ENCODE results near the gene HBG2. TPM values are rescaled to one million over a fixed set of nuclear protein-coding genes. Genes with fewer than 3 reads are reported as not detected.

Gene HBG2
- total and polyA plus RNA-seq, 2 of the 13 experiments (the other 11 are each of a cell fraction or from before 2014, with no cell fraction given), result not detected

GRCh38 chr11:5284637-5285036, 30.1 kb upstream of the HBG2 start:
- in situ Hi-C loops (cut with HindIII; ENCODE audit: extremely low pct_ligation_motif_present, low pct_unique_long_range_greater_than_20kb) (no loop called here), intact Hi-C loops (cut with micrococcal nuclease; ENCODE audit: unreplicated experiment) (no loop called here)
- no TSS peak for BruUV-seq (replicated peaks)
- Histone ChIP-seq H4K20me1 (ENCODE audit: insufficient read depth, low read length) (no peaks in the 10 kb centered on the region), H2AFZ (ENCODE audit: low read length) (no peak overlapping the region), H3K4me2 (ENCODE audit: low read depth, low read length) (no peak overlapping the region), H3K27me3 (ENCODE audit: control insufficient read depth in 1 of 2, insufficient read depth in 2 of 2, low read length in 2 of 2) (no peaks in the 10 kb centered on the region), H3K36me3 (replicated peaks in 1 of 2; ENCODE audit: control insufficient read depth in 1 of 2, insufficient read depth in 2 of 2, low read length in 2 of 2) (no peaks in the 10 kb centered on the region), H3K27ac (ENCODE audit: extremely low read length, insufficient read depth, low read length) (no peak overlapping the region), H3K4me3 (replicated peaks in 1 of 3; ENCODE audit: insufficient read depth in 1 of 3, low read depth in 2 of 3, low read length in 3 of 3) (no peak overlapping the region), H3K4me1 (ENCODE audit: insufficient read depth, low read length) (no peaks in the 10 kb centered on the region), H3K9ac (ENCODE audit: insufficient read depth, low read depth, low read length) (no peak overlapping the region), H3K79me2 (ENCODE audit: insufficient read depth, low read length) (no peaks in the 10 kb centered on the region), H3K9me3 (ENCODE audit: low read length) (no peaks in the 10 kb centered on the region)
- WGBS (ENCODE audit: low lambda C conversion rate), result no CpG with 5 or more reads among the region's 2 CpGs
- ChIA-PET CTCF (ENCODE audit: low intra/inter-chr PET ratio, low total read pairs) (no interaction called here), POLR2A (no interaction called here)
- no peak for DNase-seq (ENCODE audit: low spot score)
- no peak for ATAC-seq
- no peak for FAIRE-seq
- TF ChIP-seq ATF2 (CRISPR knock-in tag; IDR thresholded peaks at IDR 0.05) (no peak), ZNF816 (CRISPR knock-in tag; IDR thresholded peaks at IDR 0.05; ENCODE audit: borderline replicate concordance) (no peak), ESRRA (CRISPR knock-in tag; IDR thresholded peaks at IDR 0.05; ENCODE audit: low read depth) (no peak), ZNF652 (CRISPR knock-in tag; IDR thresholded peaks at IDR 0.05; ENCODE audit: borderline replicate concordance, low read depth) (no peak), ZNF354B (CRISPR knock-in tag; IDR thresholded peaks at IDR 0.05) (no peak), SOX5 (CRISPR knock-in tag; IDR thresholded peaks at IDR 0.05; ENCODE audit: borderline replicate concordance) (no peak), CHCHD3 (CRISPR knock-in tag; IDR thresholded peaks at IDR 0.05) (no peak), ZNF512B (CRISPR knock-in tag; IDR thresholded peaks at IDR 0.05; ENCODE audit: borderline replicate concordance) (no peak), SMAD1 (CRISPR knock-in tag; IDR thresholded peaks at IDR 0.05; ENCODE audit: borderline replicate concordance, low read depth) (no peak), TCF7L2 (IDR thresholded peaks at IDR 0.05; ENCODE audit: low read depth, low read length) (no peak), ZNF609 (CRISPR knock-in tag; IDR thresholded peaks at IDR 0.05; ENCODE audit: borderline replicate concordance) (no peak), NFKB2 (CRISPR knock-in tag; IDR thresholded peaks at IDR 0.05; ENCODE audit: borderline replicate concordance) (no peak), ZNF10 (CRISPR knock-in tag; IDR thresholded peaks at IDR 0.05; ENCODE audit: borderline replicate concordance, low read depth) (no peak), ZBTB26 (CRISPR knock-in tag; IDR thresholded peaks at IDR 0.05; ENCODE audit: borderline replicate concordance) (no peak), RFXAP (CRISPR knock-in tag; IDR thresholded peaks at IDR 0.05; ENCODE audit: borderline replicate concordance) (no peak)
